Measurements from ENCODE around the gene GSTM2.

GSTM2 gene

DNA sequence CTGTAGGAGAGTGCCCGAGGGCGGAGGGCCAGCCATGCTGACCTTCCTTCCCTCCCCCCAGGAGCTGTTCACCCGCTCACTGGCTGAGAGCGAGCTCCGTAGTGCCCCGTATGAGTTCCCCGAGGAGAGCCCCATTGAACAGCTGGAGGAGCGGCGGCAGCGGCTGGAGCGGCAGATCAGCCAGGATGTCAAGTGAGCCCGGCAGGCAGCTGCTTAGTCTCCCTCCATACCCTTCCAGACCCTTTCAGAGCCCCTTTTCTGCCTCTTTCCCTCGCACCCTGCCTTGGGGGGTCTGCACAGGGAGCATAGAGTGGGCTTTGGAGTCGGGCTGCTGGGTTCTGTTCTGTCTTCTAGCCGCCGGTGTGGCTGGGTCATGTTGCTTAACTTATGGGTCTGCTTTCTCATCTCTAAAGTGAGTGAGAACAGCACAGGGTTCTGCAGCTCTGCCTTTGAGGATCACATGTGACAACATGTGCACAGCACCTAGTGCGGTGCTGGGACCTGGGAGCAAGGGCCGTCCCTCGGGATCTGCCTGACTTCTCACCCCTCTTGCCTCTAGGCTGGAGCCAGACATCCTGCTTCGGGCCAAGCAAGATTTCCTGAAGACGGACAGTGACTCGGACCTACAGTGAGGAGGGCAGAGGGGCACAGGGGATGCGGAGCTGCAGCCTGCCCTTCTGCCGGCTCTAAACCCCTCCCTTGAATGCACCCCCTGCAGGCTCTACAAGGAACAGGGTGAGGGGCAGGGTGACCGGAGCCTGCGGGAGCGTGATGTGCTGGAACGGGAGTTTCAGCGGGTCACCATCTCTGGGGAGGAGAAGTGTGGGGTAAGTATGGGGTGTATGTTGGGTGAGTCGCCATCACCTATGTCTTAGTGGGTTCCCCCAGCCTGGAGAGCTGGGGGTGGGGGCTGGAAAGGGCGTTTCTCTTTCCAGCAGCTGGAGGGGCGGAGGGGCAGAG lies 42.0 kb upstream of the GSTM2 start:
- no peak overlapping the region for H3K27ac Mint-ChIP-seq
- no peaks in the 10 kb centered on the region for H3K9me3 Mint-ChIP-seq
- H3K4me1 Mint-ChIP-seq, result peaks cover 33% of the 10 kb centered on the region
- no peak overlapping the region for H3K4me3 Mint-ChIP-seq
- DNase-seq (no peak), ATAC-seq (no peak)
- peaks cover 20% of the 10 kb centered on the region for H3K36me3 Mint-ChIP-seq (ENCODE audit: low read depth)
- H3K27me3 Mint-ChIP-seq, result no peaks in the 10 kb centered on the region

DNA sequence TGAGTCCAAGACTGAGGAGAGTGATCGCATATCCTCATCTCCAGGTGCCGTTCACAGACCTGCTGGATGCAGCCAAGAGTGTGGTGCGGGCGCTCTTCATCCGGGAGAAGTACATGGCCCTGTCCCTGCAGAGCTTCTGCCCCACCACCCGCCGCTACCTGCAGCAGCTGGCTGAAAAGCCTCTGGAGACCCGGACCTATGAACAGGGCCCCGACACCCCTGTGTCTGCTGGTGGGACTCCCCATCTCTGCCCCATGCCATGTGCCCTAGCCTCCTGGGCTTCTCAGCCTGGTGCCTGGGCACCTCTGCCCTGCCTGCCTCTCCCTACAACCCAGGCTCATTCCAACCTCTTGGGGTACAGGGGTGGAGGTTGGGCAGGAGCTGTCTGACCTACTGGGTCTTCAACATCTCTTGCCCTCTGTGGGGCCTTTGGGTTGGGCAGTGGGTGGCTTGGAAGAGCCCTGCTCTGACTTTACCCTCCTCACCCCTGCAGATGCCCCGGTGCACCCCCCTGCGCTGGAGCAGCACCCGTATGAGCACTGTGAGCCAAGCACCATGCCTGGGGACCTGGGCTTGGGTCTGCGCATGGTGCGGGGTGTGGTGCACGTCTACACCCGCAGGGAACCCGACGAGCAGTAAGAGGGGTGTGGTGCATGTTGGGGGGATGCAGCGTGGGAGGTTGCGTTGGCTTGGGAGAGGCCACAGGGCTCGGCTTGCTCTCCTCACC lies 41.0 kb upstream of the GSTM2 start:
- Mint-ChIP-seq H3K9me3 (no peaks in the 10 kb centered on the region), H3K4me3 (no peak overlapping the region), H3K27me3 (no peaks in the 10 kb centered on the region), H3K36me3 (ENCODE audit: low read depth) (peaks cover 24% of the 10 kb centered on the region), H3K4me1 (peaks cover 27% of the 10 kb centered on the region), H3K27ac (no peak overlapping the region)
- DNase-seq, result no peak
- no peak for ATAC-seq

DNA sequence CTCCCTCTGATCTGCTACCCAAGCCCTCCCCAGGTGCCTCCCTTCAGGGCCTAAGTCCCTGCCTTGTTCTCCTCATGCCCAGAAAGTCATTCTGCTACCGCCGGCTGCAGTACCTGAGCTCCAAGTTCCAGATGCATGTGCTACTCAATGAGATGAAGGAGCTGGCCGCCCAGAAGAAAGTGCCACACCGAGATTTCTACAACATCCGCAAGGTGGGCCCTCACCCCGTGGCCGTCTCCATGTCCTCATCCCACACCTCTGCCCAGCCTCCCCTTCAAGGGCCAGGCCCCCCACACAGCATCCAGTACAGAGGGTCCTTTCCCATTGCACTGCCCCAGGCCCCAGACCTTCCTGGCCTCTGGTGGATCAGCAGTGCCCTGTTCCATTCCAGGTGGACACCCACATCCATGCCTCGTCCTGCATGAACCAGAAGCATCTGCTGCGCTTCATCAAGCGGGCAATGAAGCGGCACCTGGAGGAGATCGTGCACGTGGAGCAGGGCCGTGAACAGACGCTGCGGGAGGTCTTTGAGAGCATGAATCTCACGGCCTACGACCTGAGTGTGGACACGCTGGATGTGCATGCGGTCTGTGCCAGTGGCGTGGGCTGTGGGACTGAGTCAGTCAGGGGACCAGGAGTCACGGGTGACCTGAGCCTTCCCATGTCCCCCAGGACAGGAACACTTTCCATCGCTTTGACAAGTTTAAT lies 40.0 kb upstream of the GSTM2 start:
- Mint-ChIP-seq H3K4me1 (peaks cover 17% of the 10 kb centered on the region), H3K27me3 (no peaks in the 10 kb centered on the region), H3K9me3 (no peaks in the 10 kb centered on the region), H3K27ac (no peak overlapping the region), H3K4me3 (no peak overlapping the region), H3K36me3 (ENCODE audit: low read depth) (peaks cover 24% of the 10 kb centered on the region)
- DNase-seq (no peak), ATAC-seq (no peak)

DNA sequence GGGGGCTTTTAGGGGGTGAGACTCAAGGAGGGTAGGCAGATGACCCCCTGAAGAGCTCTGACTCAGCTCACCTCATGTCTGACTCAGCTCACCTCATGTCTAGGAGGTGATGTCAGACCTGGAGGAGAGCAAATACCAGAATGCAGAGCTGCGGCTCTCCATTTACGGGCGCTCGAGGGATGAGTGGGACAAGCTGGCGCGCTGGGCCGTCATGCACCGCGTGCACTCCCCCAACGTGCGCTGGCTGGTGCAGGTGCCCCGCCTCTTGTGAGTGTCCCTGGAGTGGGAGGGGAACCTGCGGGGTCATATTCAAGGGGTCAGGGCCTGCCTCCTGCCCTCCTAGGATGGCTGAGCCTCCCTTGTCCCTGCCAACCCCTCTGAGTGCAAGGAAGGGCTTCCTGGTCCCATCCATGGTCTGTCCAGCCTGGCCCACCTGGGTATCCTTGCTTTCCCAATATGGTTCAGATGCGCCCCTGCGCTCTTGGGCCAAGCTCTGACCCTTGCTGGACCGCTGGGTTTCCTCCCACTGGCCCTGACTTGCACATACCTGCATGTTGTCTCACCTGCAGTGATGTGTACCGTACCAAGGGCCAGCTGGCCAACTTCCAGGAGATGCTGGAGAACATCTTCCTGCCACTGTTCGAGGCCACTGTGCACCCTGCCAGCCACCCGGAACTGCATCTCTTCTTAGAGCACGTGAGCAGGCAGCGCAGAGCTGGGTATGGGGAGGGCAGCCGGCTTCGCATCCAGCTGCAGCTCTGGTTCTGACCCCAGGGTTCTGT lies 39.1 kb upstream of the GSTM2 start:
- peaks cover 8% of the 10 kb centered on the region for H3K4me1 Mint-ChIP-seq
- peaks cover 24% of the 10 kb centered on the region for H3K36me3 Mint-ChIP-seq (ENCODE audit: low read depth)
- ATAC-seq, result peak; percentile 13
- H3K9me3 Mint-ChIP-seq, result no peaks in the 10 kb centered on the region
- H3K4me3 Mint-ChIP-seq, result no peak overlapping the region
- DNase-seq, result no peak
- no peak overlapping the region for H3K27ac Mint-ChIP-seq
- H3K27me3 Mint-ChIP-seq, result no peaks in the 10 kb centered on the region

DNA sequence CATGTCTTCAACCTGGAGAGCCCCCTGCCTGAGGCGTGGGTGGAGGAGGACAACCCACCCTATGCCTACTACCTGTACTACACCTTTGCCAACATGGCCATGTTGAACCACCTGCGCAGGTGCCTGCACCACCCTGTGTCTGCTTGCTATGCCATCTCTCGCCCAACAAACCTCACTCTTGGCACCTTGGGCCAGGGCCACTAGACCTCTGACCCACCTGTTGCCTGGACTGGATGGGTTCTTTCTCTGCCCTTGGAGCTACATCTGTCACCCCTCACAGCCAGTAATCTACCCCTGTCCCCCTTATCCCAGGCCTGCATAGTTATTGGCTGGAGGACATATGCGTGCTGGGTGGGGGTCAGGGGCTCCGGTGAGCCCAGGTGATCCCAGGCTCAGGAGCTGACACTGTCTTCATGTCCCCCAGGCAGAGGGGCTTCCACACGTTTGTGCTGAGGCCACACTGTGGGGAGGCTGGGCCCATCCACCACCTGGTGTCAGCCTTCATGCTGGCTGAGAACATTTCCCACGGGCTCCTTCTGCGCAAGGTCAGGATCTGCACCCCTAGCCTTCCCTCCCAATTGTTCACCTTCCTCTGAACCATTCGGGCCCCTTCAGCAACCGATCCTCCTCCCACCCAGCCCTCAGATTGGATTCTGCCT lies 38.4 kb upstream of the GSTM2 start:
- Mint-ChIP-seq H3K27me3 (no peaks in the 10 kb centered on the region), H3K9me3 (no peaks in the 10 kb centered on the region), H3K36me3 (ENCODE audit: low read depth) (peaks cover 24% of the 10 kb centered on the region), H3K4me3 (no peak overlapping the region), H3K27ac (no peak overlapping the region), H3K4me1 (peaks cover 7% of the 10 kb centered on the region)
- DNase-seq (no peak), ATAC-seq (no peak)

- Mint-ChIP-seq H3K27me3 (no peaks in the 10 kb centered on the region), H3K27ac (no peak overlapping the region), H3K4me1 (peaks cover 11% of the 10 kb centered on the region)
Observed at GRCh38 chr1:109630081-109630897, 37.6 kb upstream of the GSTM2 start.

DNA sequence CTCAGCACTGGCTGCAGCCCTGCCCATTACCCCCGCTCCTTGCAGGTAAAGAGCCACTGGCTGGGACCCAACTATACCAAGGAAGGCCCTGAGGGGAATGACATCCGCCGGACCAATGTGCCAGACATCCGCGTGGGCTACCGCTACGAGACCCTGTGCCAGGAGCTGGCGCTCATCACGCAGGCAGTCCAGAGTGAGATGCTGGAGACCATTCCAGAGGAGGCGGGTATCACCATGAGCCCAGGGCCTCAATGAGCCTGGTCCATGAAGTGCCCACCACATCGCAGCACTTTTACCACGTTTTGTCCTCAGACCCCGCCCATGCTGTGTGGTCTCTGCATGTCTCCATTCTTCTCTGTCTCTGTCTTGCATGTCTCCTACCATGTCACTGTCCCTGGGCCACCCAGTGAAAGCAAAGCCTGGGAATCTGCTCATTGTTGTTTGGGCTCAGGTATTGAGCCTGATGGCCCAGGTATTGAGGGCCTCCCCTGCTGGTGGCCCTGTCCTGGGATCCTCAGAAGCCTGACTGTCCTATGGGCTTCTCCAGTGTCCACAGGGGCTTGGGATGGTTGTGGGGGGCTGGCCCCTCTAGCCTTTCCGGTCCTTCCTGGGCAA lies 36.9 kb upstream of the GSTM2 start:
- DNase-seq (no peak), ATAC-seq (no peak)
- H3K4me1 Mint-ChIP-seq, result peaks cover 18% of the 10 kb centered on the region
- H3K27ac Mint-ChIP-seq, result no peak overlapping the region
- peaks cover 24% of the 10 kb centered on the region for H3K36me3 Mint-ChIP-seq (ENCODE audit: low read depth)
- H3K9me3 Mint-ChIP-seq, result no peaks in the 10 kb centered on the region
- H3K4me3 Mint-ChIP-seq, result no peak overlapping the region
- no peaks in the 10 kb centered on the region for H3K27me3 Mint-ChIP-seq

More at GRCh38 chr1:109630081-109630897, 37.6 kb upstream of the GSTM2 start:
- H3K9me3 Mint-ChIP-seq, result no peaks in the 10 kb centered on the region
- DNase-seq, result peak; percentile 51
- no peak overlapping the region for H3K4me3 Mint-ChIP-seq
- ATAC-seq, result no peak
- peaks cover 24% of the 10 kb centered on the region for H3K36me3 Mint-ChIP-seq (ENCODE audit: low read depth)

- Mint-ChIP-seq H3K4me1 (peaks cover 18% of the 10 kb centered on the region), H3K9me3 (no peaks in the 10 kb centered on the region), H3K4me3 (no peak overlapping the region), H3K36me3 (ENCODE audit: low read depth) (peaks cover 24% of the 10 kb centered on the region), H3K27me3 (no peaks in the 10 kb centered on the region), H3K27ac (no peak overlapping the region)
- DNase-seq, result no peak
- no peak for ATAC-seq
Observed at GRCh38 chr1:109631513-109632505, 36.0 kb upstream of the GSTM2 start.

- Mint-ChIP-seq H3K9me3 (no peaks in the 10 kb centered on the region), H3K36me3 (ENCODE audit: low read depth) (peaks cover 19% of the 10 kb centered on the region), H3K4me3 (no peak overlapping the region), H3K4me1 (peaks cover 18% of the 10 kb centered on the region), H3K27me3 (no peaks in the 10 kb centered on the region), H3K27ac (no peak overlapping the region)
- ATAC-seq (no peak), DNase-seq (no peak)
Observed at GRCh38 chr1:109632671-109633346, 35.0 kb upstream of the GSTM2 start.

GRCh38 chr1:109634292-109634691 lies 33.6 kb upstream of the GSTM2 start:
- peaks cover 16% of the 10 kb centered on the region for H3K36me3 Mint-ChIP-seq (ENCODE audit: low read depth)
- no peaks in the 10 kb centered on the region for H3K27me3 Mint-ChIP-seq
- ATAC-seq (peak; percentile 42), DNase-seq (no peak)
- H3K27ac Mint-ChIP-seq, result no peak overlapping the region
- H3K9me3 Mint-ChIP-seq, result no peaks in the 10 kb centered on the region
- H3K4me3 Mint-ChIP-seq, result no peak overlapping the region
- peaks cover 18% of the 10 kb centered on the region for H3K4me1 Mint-ChIP-seq
